ENCODE measurements around the gene PRDM16. TPM values are rescaled to one million over a fixed set of nuclear protein-coding genes. Genes with fewer than 3 reads are reported as not detected.

The PRDM16 gene
- total RNA-seq, 2 experiments from 2014 or later = 0.05 to 0.20 TPM

- CTCF ChIA-PET = no interaction called here
- Mint-ChIP-seq H3K27me3 (ENCODE audit: low read depth) (no peaks in the 10 kb centered on the region), H3K36me3 (ENCODE audit: low read depth) (no peaks in the 10 kb centered on the region), H3K27ac (no peak overlapping the region), H3K9me3 (no peaks in the 10 kb centered on the region), H3K4me1 (ENCODE audit: low read depth) (no peaks in the 10 kb centered on the region), H3K4me3 (no peak overlapping the region)
- no peak for DNase-seq
- intact Hi-C loops (cut with micrococcal nuclease) = no loop called here
Measured at GRCh38 chr1:3266870-3267549, 198.0 kb downstream of the PRDM16 start.

- Mint-ChIP-seq H3K4me1 (ENCODE audit: low read depth) (no peaks in the 10 kb centered on the region), H3K27ac (no peak overlapping the region), H3K36me3 (ENCODE audit: low read depth) (no peaks in the 10 kb centered on the region), H3K4me3 (no peak overlapping the region), H3K9me3 (no peaks in the 10 kb centered on the region), H3K27me3 (ENCODE audit: low read depth) (no peaks in the 10 kb centered on the region)
- CTCF ChIA-PET = no interaction called here
- intact Hi-C loops (cut with micrococcal nuclease) = no loop called here
- DNase-seq = no peak
Measured at GRCh38 chr1:3267550-3268270, 198.7 kb downstream of the PRDM16 start.

DNA sequence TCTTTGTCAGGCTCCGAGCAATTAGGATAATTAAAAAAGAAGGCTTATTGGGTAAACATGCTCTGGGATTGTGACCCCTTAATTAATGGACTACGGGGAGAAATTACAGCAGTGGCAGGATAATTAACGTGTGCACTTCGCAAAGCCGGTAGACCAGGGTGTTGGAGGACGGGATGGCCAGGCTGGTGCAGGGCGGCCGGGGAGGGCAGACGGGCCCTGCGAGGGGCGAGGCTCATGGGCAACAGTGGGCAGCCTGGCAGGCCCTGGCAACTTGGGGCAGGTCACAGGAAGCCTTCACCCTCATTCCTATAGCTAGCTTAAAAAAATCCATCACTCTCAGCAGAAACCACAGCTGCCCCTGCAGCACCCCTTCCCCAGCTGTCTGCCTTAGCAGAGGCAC is 199.3 kb downstream of the PRDM16 start:
- Mint-ChIP-seq H3K4me1 (ENCODE audit: low read depth) (no peaks in the 10 kb centered on the region), H3K9me3 (no peaks in the 10 kb centered on the region), H3K27ac (no peak overlapping the region), H3K36me3 (ENCODE audit: low read depth) (no peaks in the 10 kb centered on the region), H3K4me3 (no peak overlapping the region), H3K27me3 (ENCODE audit: low read depth) (no peaks in the 10 kb centered on the region)
- CTCF ChIA-PET = no interaction called here
- intact Hi-C loops (cut with micrococcal nuclease) = no loop called here
- no peak for DNase-seq

- no peak overlapping the region for H3K4me3 Mint-ChIP-seq
- H3K36me3 Mint-ChIP-seq (ENCODE audit: low read depth) = no peaks in the 10 kb centered on the region
- H3K9me3 Mint-ChIP-seq = no peaks in the 10 kb centered on the region
Measured at GRCh38 chr1:3270403-3271245, 201.6 kb downstream of the PRDM16 start.

DNA sequence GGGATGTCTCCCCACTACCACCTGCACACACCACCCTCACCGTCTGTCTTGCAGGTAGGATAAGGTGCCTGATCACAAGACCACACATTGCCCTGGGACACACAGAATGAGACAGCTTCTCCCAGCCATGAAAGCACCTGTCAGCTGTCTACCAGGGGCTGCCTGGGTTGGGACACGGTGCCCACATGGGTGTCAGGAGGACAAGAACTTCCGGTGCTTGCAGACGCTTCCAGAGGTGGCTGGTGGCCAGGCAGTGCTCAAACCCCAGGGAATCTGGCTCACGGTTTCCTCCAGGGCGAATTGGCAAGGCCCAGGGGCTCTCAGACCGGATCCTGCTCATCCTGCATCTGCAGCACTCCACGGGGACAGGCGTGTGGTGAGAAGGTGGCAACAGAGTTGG is 202.9 kb downstream of the PRDM16 start:
- Mint-ChIP-seq H3K4me1 (ENCODE audit: low read depth) (no peaks in the 10 kb centered on the region), H3K27me3 (ENCODE audit: low read depth) (no peaks in the 10 kb centered on the region), H3K9me3 (no peaks in the 10 kb centered on the region), H3K27ac (no peak overlapping the region), H3K4me3 (no peak overlapping the region), H3K36me3 (ENCODE audit: low read depth) (no peaks in the 10 kb centered on the region)
- CTCF ChIA-PET = no interaction called here
- DNase-seq = no peak
- intact Hi-C loops (cut with micrococcal nuclease) = no loop called here

More at GRCh38 chr1:3270403-3271245, 201.6 kb downstream of the PRDM16 start:
- Mint-ChIP-seq H3K27me3 (ENCODE audit: low read depth) (no peaks in the 10 kb centered on the region), H3K4me1 (ENCODE audit: low read depth) (no peaks in the 10 kb centered on the region), H3K27ac (no peak overlapping the region)
- intact Hi-C loops (cut with micrococcal nuclease) = no loop called here
- CTCF ChIA-PET = no interaction called here
- no peak for DNase-seq

DNA sequence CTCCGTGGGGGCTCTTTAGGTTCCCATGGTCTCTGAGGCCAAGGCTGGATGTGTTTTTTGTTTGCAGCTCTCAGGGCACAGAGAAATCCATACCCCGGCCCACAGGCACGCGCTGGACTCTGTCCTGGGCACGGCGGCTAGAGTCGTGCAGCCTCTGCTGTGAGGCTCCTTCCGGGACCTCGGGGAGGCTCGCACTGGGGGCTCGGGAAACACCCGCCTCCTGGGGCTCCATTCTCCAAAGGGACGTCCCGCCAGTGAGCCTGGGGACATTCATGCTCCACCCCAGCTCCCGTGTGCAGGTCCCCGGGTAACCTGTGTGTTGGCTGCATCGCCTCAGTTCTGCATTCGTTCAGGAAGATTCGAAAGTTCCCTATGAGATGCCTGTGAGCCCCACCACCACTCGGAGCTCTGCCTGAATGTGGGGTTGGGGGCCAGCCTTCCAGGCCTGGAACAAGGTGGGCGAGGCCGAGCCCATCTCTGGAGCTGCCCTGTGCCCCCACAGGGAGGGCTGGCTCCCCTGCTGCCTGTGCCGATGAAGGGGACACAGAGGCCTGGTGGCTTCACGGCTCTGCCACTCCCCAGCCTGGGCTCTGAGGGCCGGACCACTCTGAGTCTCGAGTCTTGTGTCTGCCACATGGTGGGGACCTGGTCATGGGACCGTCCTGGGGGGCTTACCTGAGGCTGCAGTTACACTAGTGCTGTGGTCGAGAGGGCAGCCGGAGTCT is 203.5 kb downstream of the PRDM16 start:
- no peak for DNase-seq
- no peaks in the 10 kb centered on the region for H3K9me3 Mint-ChIP-seq
- CTCF ChIA-PET = no interaction called here
- H3K27ac Mint-ChIP-seq = no peak overlapping the region
- no peaks in the 10 kb centered on the region for H3K36me3 Mint-ChIP-seq (ENCODE audit: low read depth)
- H3K4me1 Mint-ChIP-seq (ENCODE audit: low read depth) = no peaks in the 10 kb centered on the region
- intact Hi-C loops (cut with micrococcal nuclease) = no loop called here
- H3K4me3 Mint-ChIP-seq = no peak overlapping the region
- H3K27me3 Mint-ChIP-seq (ENCODE audit: low read depth) = no peaks in the 10 kb centered on the region

- Mint-ChIP-seq H3K4me3 (no peak overlapping the region), H3K27me3 (ENCODE audit: low read depth) (no peaks in the 10 kb centered on the region), H3K9me3 (no peaks in the 10 kb centered on the region), H3K27ac (no peak overlapping the region), H3K36me3 (ENCODE audit: low read depth) (no peaks in the 10 kb centered on the region), H3K4me1 (ENCODE audit: low read depth) (no peaks in the 10 kb centered on the region)
- intact Hi-C loops (cut with micrococcal nuclease) = no loop called here
- no peak for DNase-seq
- CTCF ChIA-PET = interaction anchor here (0.6 kb wide), 1 partner anchor 858 kb away, joined by 4 read pairs; no protein-coding TSS in a partner anchor
Measured at GRCh38 chr1:3273447-3273846, 204.4 kb downstream of the PRDM16 start.

DNA sequence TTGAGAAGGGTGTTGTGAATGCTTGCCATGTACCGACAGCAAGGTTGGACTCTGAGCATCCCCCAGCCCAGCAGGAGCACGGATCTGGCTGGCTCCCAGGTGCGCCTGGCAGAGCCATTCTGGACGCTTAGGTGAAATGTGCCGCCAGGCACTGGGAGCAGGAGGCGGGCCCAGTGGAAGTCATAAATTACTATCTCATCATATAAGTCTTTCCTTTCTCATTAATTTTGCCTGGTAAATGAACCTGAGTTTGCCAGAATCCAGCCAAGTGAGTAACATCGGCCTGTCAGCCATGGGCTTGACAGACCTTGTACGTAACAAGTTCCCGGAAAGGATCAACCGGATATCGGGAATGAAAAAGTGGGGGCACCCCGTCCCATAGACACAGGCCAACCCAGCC is 206.0 kb downstream of the PRDM16 start:
- no peak for DNase-seq
- intact Hi-C loops (cut with micrococcal nuclease) = no loop called here
- no peaks in the 10 kb centered on the region for H3K27me3 Mint-ChIP-seq (ENCODE audit: low read depth)
- no peak overlapping the region for H3K27ac Mint-ChIP-seq
- CTCF ChIA-PET = no interaction called here
- no peaks in the 10 kb centered on the region for H3K9me3 Mint-ChIP-seq
- H3K36me3 Mint-ChIP-seq (ENCODE audit: low read depth) = no peaks in the 10 kb centered on the region
- H3K4me3 Mint-ChIP-seq = no peak overlapping the region
- H3K4me1 Mint-ChIP-seq (ENCODE audit: low read depth) = no peaks in the 10 kb centered on the region

GRCh38 chr1:3275471-3276340 is 206.7 kb downstream of the PRDM16 start:
- Mint-ChIP-seq H3K36me3 (ENCODE audit: low read depth) (no peaks in the 10 kb centered on the region), H3K4me3 (no peak overlapping the region), H3K27me3 (ENCODE audit: low read depth) (no peaks in the 10 kb centered on the region), H3K4me1 (ENCODE audit: low read depth) (no peaks in the 10 kb centered on the region), H3K27ac (no peak overlapping the region), H3K9me3 (no peaks in the 10 kb centered on the region)
- intact Hi-C loops (cut with micrococcal nuclease) = no loop called here
- CTCF ChIA-PET = no interaction called here
- no peak for DNase-seq

GRCh38 chr1:3276341-3276800 is 207.4 kb downstream of the PRDM16 start:
- no peak overlapping the region for H3K4me3 Mint-ChIP-seq
- CTCF ChIA-PET = no interaction called here
- no peaks in the 10 kb centered on the region for H3K27me3 Mint-ChIP-seq (ENCODE audit: low read depth)

DNA sequence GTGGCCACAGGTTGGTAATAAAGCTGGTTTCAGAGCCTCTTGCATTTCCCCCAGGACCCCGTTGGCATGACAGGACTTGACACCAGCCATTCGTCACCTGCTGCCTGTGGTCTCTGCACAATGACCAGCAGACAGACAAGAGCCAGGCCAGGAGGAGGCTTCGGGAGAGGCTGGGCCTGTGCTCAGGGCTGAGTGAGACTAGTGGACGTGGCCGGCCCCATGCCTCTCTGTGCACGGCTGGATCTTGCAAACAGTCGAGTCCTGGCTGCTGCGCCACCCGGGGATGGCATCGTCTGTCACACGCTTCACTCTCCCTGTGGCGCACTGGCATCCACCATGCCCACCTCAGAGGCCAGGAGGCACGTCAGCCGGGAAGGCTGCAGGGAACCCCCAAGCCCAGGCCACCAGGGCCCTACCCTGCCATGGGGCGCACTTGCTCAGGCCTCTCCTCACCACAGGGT is 208.0 kb downstream of the PRDM16 start:
- Mint-ChIP-seq H3K27me3 (ENCODE audit: low read depth) (no peaks in the 10 kb centered on the region), H3K4me3 (no peak overlapping the region)

More at GRCh38 chr1:3276341-3276800, 207.4 kb downstream of the PRDM16 start:
- Mint-ChIP-seq H3K4me1 (ENCODE audit: low read depth) (no peaks in the 10 kb centered on the region), H3K27ac (no peak overlapping the region), H3K36me3 (ENCODE audit: low read depth) (no peaks in the 10 kb centered on the region), H3K9me3 (no peaks in the 10 kb centered on the region)
- intact Hi-C loops (cut with micrococcal nuclease) = no loop called here
- DNase-seq = no peak

More for the DNA sequence above, 208.0 kb downstream of the PRDM16 start:
- Mint-ChIP-seq H3K9me3 (no peaks in the 10 kb centered on the region), H3K27ac (no peak overlapping the region), H3K4me1 (ENCODE audit: low read depth) (no peaks in the 10 kb centered on the region), H3K36me3 (ENCODE audit: low read depth) (no peaks in the 10 kb centered on the region)
- intact Hi-C loops (cut with micrococcal nuclease) = no loop called here
- CTCF ChIA-PET = no interaction called here
- DNase-seq = no peak

Measured in activated naive CD4-positive, alpha-beta T cell treated with anti-CD3 and anti-CD28 coated beads for 36 hours (primary cell).